ENCODE measurements around the gene PPP6R2.

Gene PPP6R2

GRCh38 chr22:50439314-50439870 is 96.3 kb downstream of the PPP6R2 start:
- H3K4me1 ChIP-seq (ENCODE audit: control insufficient read depth in 2 of 2, insufficient read depth in 2 of 2, low read length in 2 of 2), result no peaks in the 10 kb centered on the region
- no peaks in the 10 kb centered on the region for H3K9me3 ChIP-seq (ENCODE audit: control insufficient read depth in 2 of 2, low read length in 2 of 2)
- peaks cover 42 to 44% of the 10 kb centered on the region in 2 donors for H3K36me3 ChIP-seq (ENCODE audit: control insufficient read depth in 2 of 2, insufficient read depth in 2 of 2, low read length in 2 of 2)
- no peak overlapping the region for H3K4me3 ChIP-seq (ENCODE audit: low read length in 2 of 2)
- no peak overlapping the region for H3K27ac ChIP-seq (ENCODE audit: low read depth in 2 of 2, low read length in 2 of 2)
- H3K9ac ChIP-seq (ENCODE audit: low read depth in 1 of 2, low read length in 2 of 2), result no peak overlapping the region
- H3K27me3 ChIP-seq (ENCODE audit: control insufficient read depth in 2 of 2, insufficient read depth in 2 of 2, low read length in 2 of 2), result no peaks in the 10 kb centered on the region

DNA sequence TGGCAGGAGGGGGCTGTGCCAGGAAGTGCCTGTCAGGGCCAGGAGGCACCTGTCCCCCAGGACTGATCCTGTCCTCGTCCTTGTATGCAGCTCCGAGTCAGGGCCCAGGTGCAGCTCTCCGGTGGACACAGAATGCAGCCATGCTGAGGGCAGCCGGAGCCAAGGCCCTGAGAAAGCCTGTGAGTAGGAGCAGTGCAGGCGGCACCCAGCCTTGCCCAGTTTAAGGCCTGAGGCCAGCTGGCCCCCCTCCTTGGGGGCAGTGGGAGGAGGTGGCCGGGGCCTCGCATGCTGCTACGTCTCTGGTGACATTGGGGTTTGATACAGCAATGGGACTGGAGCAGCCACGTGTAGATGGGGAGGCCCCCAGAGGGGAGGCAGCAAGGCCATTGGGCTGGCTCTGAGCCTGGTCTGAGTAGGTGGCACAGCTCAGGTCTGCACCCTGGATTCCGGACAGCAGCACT is 96.8 kb downstream of the PPP6R2 start:
- no peaks in the 10 kb centered on the region for H3K27me3 ChIP-seq (ENCODE audit: control insufficient read depth in 2 of 2, insufficient read depth in 2 of 2, low read length in 2 of 2)
- no peaks in the 10 kb centered on the region for H3K9me3 ChIP-seq (ENCODE audit: control insufficient read depth in 2 of 2, low read length in 2 of 2)
- no peak overlapping the region for H3K27ac ChIP-seq (ENCODE audit: low read depth in 2 of 2, low read length in 2 of 2)
- peaks cover 40 to 44% of the 10 kb centered on the region in 2 donors for H3K36me3 ChIP-seq (ENCODE audit: control insufficient read depth in 2 of 2, insufficient read depth in 2 of 2, low read length in 2 of 2)
- no peak overlapping the region for H3K4me3 ChIP-seq (ENCODE audit: low read length in 2 of 2)
- no peaks in the 10 kb centered on the region for H3K4me1 ChIP-seq (ENCODE audit: control insufficient read depth in 2 of 2, insufficient read depth in 2 of 2, low read length in 2 of 2)
- no peak overlapping the region for H3K9ac ChIP-seq (ENCODE audit: low read depth in 1 of 2, low read length in 2 of 2)

DNA sequence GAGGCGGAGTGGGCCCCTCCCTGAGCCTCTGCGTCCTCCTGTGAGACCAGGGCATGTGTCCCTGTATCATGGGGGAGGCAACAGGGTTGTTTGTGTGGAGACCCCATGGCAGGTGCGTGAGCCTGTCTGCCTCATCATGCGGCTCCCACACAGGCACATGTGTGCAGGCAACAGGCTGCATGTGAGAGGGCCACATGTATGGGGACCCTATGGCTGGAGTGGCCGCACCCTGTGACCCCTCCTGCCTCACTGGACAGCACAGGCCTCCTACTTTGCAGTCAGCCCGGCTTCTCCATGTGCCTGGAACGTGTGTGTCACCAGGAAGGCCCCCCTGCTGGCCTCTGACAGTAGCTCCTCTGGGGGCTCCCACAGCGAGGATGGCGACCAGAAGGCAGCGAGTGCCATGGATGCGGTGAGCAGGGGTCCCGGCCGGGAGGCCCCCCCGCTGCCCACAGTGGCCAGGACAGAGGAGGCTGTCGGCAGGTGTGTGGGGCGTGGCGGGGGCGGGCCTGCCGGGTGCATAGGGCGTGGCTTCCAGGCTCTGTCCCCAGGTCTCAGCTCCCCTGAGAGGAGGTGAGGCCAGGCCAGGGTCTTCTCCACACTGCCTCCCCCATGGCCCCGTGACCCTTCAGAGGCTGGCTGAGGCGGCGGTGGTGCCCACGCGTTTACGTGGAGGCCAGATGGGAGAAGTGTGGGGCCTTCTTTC is 97.6 kb downstream of the PPP6R2 start:
- no peak overlapping the region for H3K4me3 ChIP-seq (ENCODE audit: low read length in 2 of 2)
- no peaks in the 10 kb centered on the region for H3K9me3 ChIP-seq (ENCODE audit: control insufficient read depth in 2 of 2, low read length in 2 of 2)
- H3K36me3 ChIP-seq (ENCODE audit: control insufficient read depth in 2 of 2, insufficient read depth in 2 of 2, low read length in 2 of 2), result peaks cover 39 to 40% of the 10 kb centered on the region in 2 donors
- no peak overlapping the region for H3K27ac ChIP-seq (ENCODE audit: low read depth in 2 of 2, low read length in 2 of 2)
- no peak overlapping the region for H3K9ac ChIP-seq (ENCODE audit: low read depth in 1 of 2, low read length in 2 of 2)
- H3K4me1 ChIP-seq (ENCODE audit: control insufficient read depth in 2 of 2, insufficient read depth in 2 of 2, low read length in 2 of 2), result no peaks in the 10 kb centered on the region
- no peaks in the 10 kb centered on the region for H3K27me3 ChIP-seq (ENCODE audit: control insufficient read depth in 2 of 2, insufficient read depth in 2 of 2, low read length in 2 of 2)

GRCh38 chr22:50441428-50441993 is 98.4 kb downstream of the PPP6R2 start:
- H3K36me3 ChIP-seq (ENCODE audit: control insufficient read depth in 2 of 2, insufficient read depth in 2 of 2, low read length in 2 of 2), result peaks cover 34 to 42% of the 10 kb centered on the region in 2 donors
- no peak overlapping the region for H3K9ac ChIP-seq (ENCODE audit: low read depth in 1 of 2, low read length in 2 of 2)
- no peaks in the 10 kb centered on the region for H3K27me3 ChIP-seq (ENCODE audit: control insufficient read depth in 2 of 2, insufficient read depth in 2 of 2, low read length in 2 of 2)
- no peak overlapping the region for H3K27ac ChIP-seq (ENCODE audit: low read depth in 2 of 2, low read length in 2 of 2)
- H3K4me3 ChIP-seq (ENCODE audit: low read length in 2 of 2), result no peak overlapping the region
- no peaks in the 10 kb centered on the region for H3K4me1 ChIP-seq (ENCODE audit: control insufficient read depth in 2 of 2, insufficient read depth in 2 of 2, low read length in 2 of 2)
- H3K9me3 ChIP-seq (ENCODE audit: control insufficient read depth in 2 of 2, low read length in 2 of 2), result no peaks in the 10 kb centered on the region

DNA sequence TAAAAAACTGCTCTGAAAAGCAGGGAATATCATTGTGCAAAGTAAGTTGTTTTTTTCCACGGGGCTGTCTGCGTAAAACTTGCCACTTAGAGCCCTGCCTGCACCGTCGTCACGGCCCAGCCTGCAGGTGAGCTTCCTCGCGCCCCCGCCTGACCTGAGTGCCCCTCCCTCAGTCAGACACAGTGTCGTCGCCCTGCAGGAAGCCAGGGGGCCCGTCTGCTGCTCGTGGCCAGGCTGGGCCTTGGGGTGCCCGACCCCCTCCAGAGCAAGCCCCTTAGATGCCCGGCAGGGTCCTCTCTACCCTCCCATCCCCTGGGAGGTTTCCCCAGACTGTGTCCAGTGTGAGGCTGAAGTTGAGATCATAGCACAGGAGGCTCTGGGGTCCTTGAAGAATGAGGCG is 100.1 kb downstream of the PPP6R2 start:
- Histone ChIP-seq H3K27me3 (ENCODE audit: control insufficient read depth in 2 of 2, insufficient read depth in 2 of 2, low read length in 2 of 2) (no peaks in the 10 kb centered on the region), H3K9ac (ENCODE audit: low read depth in 1 of 2, low read length in 2 of 2) (no peak overlapping the region), H3K36me3 (ENCODE audit: control insufficient read depth in 2 of 2, insufficient read depth in 2 of 2, low read length in 2 of 2) (peaks cover 41 to 43% of the 10 kb centered on the region in 2 donors), H3K4me1 (ENCODE audit: control insufficient read depth in 2 of 2, insufficient read depth in 2 of 2, low read length in 2 of 2) (no peaks in the 10 kb centered on the region), H3K4me3 (ENCODE audit: low read length in 2 of 2) (no peak overlapping the region), H3K27ac (ENCODE audit: low read depth in 2 of 2, low read length in 2 of 2) (no peak overlapping the region), H3K9me3 (ENCODE audit: control insufficient read depth in 2 of 2, low read length in 2 of 2) (no peaks in the 10 kb centered on the region)

GRCh38 chr22:50443801-50444625 is 100.9 kb downstream of the PPP6R2 start:
- Histone ChIP-seq H3K27ac (ENCODE audit: low read depth in 2 of 2, low read length in 2 of 2) (no peak overlapping the region), H3K4me1 (ENCODE audit: control insufficient read depth in 2 of 2, insufficient read depth in 2 of 2, low read length in 2 of 2) (no peaks in the 10 kb centered on the region), H3K9me3 (ENCODE audit: control insufficient read depth in 2 of 2, low read length in 2 of 2) (no peaks in the 10 kb centered on the region), H3K9ac (ENCODE audit: low read depth in 1 of 2, low read length in 2 of 2) (no peak overlapping the region), H3K27me3 (ENCODE audit: control insufficient read depth in 2 of 2, insufficient read depth in 2 of 2, low read length in 2 of 2) (no peaks in the 10 kb centered on the region), H3K36me3 (ENCODE audit: control insufficient read depth in 2 of 2, insufficient read depth in 2 of 2, low read length in 2 of 2) (peaks cover 41% of the 10 kb centered on the region in 2 donors), H3K4me3 (ENCODE audit: low read length in 2 of 2) (no peak overlapping the region)

DNA sequence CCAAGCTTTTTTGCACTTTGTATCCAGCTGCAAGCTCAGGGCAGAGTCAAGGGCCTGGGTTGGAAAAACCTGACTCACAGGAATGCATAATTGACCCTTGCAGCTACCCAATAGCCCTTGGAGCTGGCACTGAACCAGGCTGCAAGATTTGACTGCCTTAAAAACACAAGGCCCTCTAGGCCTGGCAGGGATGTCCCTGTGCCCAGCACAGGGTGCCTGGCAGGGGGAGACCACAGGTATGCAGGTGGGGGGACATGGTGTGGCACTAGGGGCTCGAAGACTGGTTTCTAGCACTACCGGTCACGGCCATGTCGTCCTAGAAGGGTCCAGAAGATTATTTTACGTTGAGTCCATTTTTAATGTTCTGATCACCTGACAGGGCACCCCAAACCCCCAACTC is 101.5 kb downstream of the PPP6R2 start:
- no peaks in the 10 kb centered on the region for H3K4me1 ChIP-seq (ENCODE audit: control insufficient read depth in 2 of 2, insufficient read depth in 2 of 2, low read length in 2 of 2)
- no peak overlapping the region for H3K27ac ChIP-seq (ENCODE audit: low read depth in 2 of 2, low read length in 2 of 2)
- no peaks in the 10 kb centered on the region for H3K27me3 ChIP-seq (ENCODE audit: control insufficient read depth in 2 of 2, insufficient read depth in 2 of 2, low read length in 2 of 2)
- H3K9ac ChIP-seq (ENCODE audit: low read depth in 1 of 2, low read length in 2 of 2), result no peak overlapping the region
- H3K4me3 ChIP-seq (ENCODE audit: low read length in 2 of 2), result no peak overlapping the region
- H3K36me3 ChIP-seq (ENCODE audit: control insufficient read depth in 2 of 2, insufficient read depth in 2 of 2, low read length in 2 of 2), result peaks cover 35 to 36% of the 10 kb centered on the region in 2 donors
- H3K9me3 ChIP-seq (ENCODE audit: control insufficient read depth in 2 of 2, low read length in 2 of 2), result no peaks in the 10 kb centered on the region

- Histone ChIP-seq H3K27me3 (ENCODE audit: control insufficient read depth in 2 of 2, insufficient read depth in 2 of 2, low read length in 2 of 2) (no peaks in the 10 kb centered on the region), H3K27ac (ENCODE audit: low read depth in 2 of 2, low read length in 2 of 2) (no peak overlapping the region), H3K9me3 (ENCODE audit: control insufficient read depth in 2 of 2, low read length in 2 of 2) (no peaks in the 10 kb centered on the region), H3K4me3 (ENCODE audit: low read length in 2 of 2) (no peak overlapping the region), H3K4me1 (ENCODE audit: control insufficient read depth in 2 of 2, insufficient read depth in 2 of 2, low read length in 2 of 2) (no peaks in the 10 kb centered on the region), H3K36me3 (ENCODE audit: control insufficient read depth in 2 of 2, insufficient read depth in 2 of 2, low read length in 2 of 2) (peaks cover 30 to 36% of the 10 kb centered on the region in 2 donors), H3K9ac (ENCODE audit: low read depth in 1 of 2, low read length in 2 of 2) (no peak overlapping the region)
These were observed 102.1 kb downstream of the PPP6R2 start for GRCh38 chr22:50445071-50445879.

- no peaks in the 10 kb centered on the region for H3K4me1 ChIP-seq (ENCODE audit: control insufficient read depth in 2 of 2, insufficient read depth in 2 of 2, low read length in 2 of 2)
- H3K9ac ChIP-seq (ENCODE audit: low read depth in 1 of 2, low read length in 2 of 2), result no peak overlapping the region
- H3K36me3 ChIP-seq (ENCODE audit: control insufficient read depth in 2 of 2, insufficient read depth in 2 of 2, low read length in 2 of 2), result peaks cover 30 to 37% of the 10 kb centered on the region in 2 donors
- H3K9me3 ChIP-seq (ENCODE audit: control insufficient read depth in 2 of 2, low read length in 2 of 2), result no peaks in the 10 kb centered on the region
- H3K27ac ChIP-seq (ENCODE audit: low read depth in 2 of 2, low read length in 2 of 2), result no peak overlapping the region
- H3K27me3 ChIP-seq (ENCODE audit: control insufficient read depth in 2 of 2, insufficient read depth in 2 of 2, low read length in 2 of 2), result no peaks in the 10 kb centered on the region
- H3K4me3 ChIP-seq (ENCODE audit: low read length in 2 of 2), result no peak overlapping the region
These were observed 103.0 kb downstream of the PPP6R2 start for GRCh38 chr22:50445880-50446707.
